Measurements from ENCODE around the gene EZR.

EZR gene

DNA sequence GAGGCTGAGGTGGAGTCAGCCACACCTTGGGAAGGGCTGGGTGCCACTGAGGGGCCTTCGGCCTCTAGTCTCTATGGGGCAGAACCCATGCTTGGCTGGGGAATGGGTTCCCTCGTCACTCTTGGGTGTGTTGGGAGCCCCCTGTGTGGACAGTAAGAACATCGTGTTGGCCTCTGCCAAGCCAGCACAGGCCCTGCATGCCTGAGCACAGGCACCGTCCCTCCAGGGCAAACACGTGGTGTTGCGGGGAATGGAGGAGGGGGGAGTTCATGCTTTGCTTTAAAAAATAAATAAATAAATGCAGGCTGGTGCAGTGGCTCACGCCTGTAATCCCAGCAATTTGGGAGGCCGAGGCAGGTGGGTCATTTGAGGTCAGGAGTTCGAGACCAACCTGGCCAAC lies 63.0 kb downstream of the EZR start (continued):
- TF ChIP-seq, protein P1, sequence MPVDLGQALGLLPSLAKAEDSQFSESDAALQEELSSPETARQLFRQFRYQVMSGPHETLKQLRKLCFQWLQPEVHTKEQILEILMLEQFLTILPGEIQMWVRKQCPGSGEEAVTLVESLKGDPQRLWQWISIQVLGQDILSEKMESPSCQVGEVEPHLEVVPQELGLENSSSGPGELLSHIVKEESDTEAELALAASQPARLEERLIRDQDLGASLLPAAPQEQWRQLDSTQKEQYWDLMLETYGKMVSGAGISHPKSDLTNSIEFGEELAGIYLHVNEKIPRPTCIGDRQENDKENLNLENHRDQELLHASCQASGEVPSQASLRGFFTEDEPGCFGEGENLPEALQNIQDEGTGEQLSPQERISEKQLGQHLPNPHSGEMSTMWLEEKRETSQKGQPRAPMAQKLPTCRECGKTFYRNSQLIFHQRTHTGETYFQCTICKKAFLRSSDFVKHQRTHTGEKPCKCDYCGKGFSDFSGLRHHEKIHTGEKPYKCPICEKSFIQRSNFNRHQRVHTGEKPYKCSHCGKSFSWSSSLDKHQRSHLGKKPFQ (tag by site-specific recombination; IDR thresholded peaks at IDR 0.05): no peak
- TF ChIP-seq ZNF654 (tag by site-specific recombination; IDR thresholded peaks at IDR 0.05; ENCODE audit: low read depth) (no peak), ZBTB49 (tag by site-specific recombination; IDR thresholded peaks at IDR 0.05; ENCODE audit: low read depth) (no peak), HOXA7 (CRISPR knock-in tag; IDR thresholded peaks at IDR 0.05; ENCODE audit: borderline replicate concordance) (no peak), ZNF138 (tag by site-specific recombination; IDR thresholded peaks at IDR 0.05; ENCODE audit: borderline replicate concordance) (no peak), ZNF600 (tag by site-specific recombination; IDR thresholded peaks at IDR 0.05) (no peak), YY1 (tag by site-specific recombination; IDR thresholded peaks at IDR 0.05) (no peak), MZF1 (tag by site-specific recombination; IDR thresholded peaks at IDR 0.05; ENCODE audit: borderline replicate concordance) (no peak), ZNF202 (tag by site-specific recombination; IDR thresholded peaks at IDR 0.05; ENCODE audit: borderline replicate concordance) (no peak)

DNA sequence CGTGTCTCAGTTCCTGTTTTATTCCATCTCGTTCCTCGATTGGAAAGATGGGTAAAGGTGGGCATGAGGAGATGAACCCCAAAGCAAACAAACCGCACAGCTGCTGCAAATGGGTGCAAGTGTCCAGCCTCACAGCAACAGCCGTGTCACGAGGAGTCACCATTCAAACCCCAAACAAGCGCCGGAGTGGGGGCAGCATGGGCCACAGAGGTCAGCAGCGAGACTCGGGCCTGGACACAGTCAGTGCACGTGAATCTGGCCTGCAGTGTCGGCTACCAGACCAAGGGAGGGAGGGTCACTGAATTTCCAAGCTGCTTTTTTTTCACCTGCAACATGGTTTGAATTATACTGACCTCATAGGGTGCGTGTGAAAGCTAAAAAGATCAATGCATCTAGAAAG lies 63.5 kb downstream of the EZR start:
- ChIA-PET POLR2A (no interaction called here), CTCF (interaction anchor here (2.0 kb wide), 1 partner anchor 49 kb away, joined by 5 read pairs; no protein-coding TSS in a partner anchor)
- TF ChIP-seq ZBTB21 (tag by site-specific recombination; IDR thresholded peaks at IDR 0.05): no peak
- TF ChIP-seq ZNF600 (tag by site-specific recombination; IDR thresholded peaks at IDR 0.05): no peak
- no peak for TF ChIP-seq ZSCAN30 (tag by site-specific recombination; IDR thresholded peaks at IDR 0.05)
- TF ChIP-seq ZNF146 (tag by site-specific recombination; IDR thresholded peaks at IDR 0.05): no peak
- no peak for TF ChIP-seq ZNF341 (tag by site-specific recombination; IDR thresholded peaks at IDR 0.05; ENCODE audit: low read depth)
- no peak for TF ChIP-seq ZNF391 (tag by site-specific recombination; IDR thresholded peaks at IDR 0.05; ENCODE audit: borderline replicate concordance, low read depth)
- TF ChIP-seq ZNF571 (tag by site-specific recombination; IDR thresholded peaks at IDR 0.05): no peak
- TF ChIP-seq, protein P2, sequence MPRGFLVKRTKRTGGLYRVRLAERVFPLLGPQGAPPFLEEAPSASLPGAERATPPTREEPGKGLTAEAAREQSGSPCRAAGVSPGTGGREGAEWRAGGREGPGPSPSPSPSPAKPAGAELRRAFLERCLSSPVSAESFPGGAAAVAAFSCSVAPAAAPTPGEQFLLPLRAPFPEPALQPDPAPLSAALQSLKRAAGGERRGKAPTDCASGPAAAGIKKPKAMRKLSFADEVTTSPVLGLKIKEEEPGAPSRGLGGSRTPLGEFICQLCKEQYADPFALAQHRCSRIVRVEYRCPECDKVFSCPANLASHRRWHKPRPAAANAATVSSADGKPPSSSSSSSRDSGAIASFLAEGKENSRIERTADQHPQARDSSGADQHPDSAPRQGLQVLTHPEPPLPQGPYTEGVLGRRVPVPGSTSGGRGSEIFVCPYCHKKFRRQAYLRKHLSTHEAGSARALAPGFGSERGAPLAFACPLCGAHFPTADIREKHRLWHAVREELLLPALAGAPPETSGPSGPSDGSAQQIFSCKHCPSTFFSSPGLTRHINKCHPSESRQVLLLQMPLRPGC (tag by site-specific recombination; IDR thresholded peaks at IDR 0.05): no peak
- TF ChIP-seq ZBTB1 (tag by site-specific recombination; IDR thresholded peaks at IDR 0.05): no peak
- no peak for TF ChIP-seq SP7 (tag by site-specific recombination; IDR thresholded peaks at IDR 0.05)
- no peak for TF ChIP-seq ZNF596 (tag by site-specific recombination; IDR thresholded peaks at IDR 0.05)
- no peak for TF ChIP-seq ZNF202 (tag by site-specific recombination; IDR thresholded peaks at IDR 0.05; ENCODE audit: borderline replicate concordance)
- TF ChIP-seq, protein P3, sequence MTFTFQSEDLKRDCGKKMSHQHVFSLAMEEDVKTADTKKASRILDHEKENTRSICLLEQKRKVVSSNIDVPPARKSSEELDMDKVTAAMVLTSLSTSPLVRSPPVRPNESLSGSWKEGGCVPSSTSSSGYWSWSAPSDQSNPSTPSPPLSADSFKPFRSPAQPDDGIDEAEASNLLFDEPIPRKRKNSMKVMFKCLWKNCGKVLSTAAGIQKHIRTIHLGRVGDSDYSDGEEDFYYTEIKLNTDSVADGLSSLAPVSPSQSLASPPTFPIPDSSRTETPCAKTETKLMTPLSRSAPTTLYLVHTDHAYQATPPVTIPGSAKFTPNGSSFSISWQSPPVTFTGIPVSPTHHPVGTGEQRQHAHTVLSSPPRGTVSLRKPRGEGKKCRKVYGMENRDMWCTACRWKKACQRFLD (tag by site-specific recombination; IDR thresholded peaks at IDR 0.05): no peak
- no peak for TF ChIP-seq OVOL3 (tag by site-specific recombination; IDR thresholded peaks at IDR 0.05)
- no peak for TF ChIP-seq MEIS1 (CRISPR knock-in tag; IDR thresholded peaks at IDR 0.05; ENCODE audit: borderline replicate concordance)
- TF ChIP-seq, protein P4, sequence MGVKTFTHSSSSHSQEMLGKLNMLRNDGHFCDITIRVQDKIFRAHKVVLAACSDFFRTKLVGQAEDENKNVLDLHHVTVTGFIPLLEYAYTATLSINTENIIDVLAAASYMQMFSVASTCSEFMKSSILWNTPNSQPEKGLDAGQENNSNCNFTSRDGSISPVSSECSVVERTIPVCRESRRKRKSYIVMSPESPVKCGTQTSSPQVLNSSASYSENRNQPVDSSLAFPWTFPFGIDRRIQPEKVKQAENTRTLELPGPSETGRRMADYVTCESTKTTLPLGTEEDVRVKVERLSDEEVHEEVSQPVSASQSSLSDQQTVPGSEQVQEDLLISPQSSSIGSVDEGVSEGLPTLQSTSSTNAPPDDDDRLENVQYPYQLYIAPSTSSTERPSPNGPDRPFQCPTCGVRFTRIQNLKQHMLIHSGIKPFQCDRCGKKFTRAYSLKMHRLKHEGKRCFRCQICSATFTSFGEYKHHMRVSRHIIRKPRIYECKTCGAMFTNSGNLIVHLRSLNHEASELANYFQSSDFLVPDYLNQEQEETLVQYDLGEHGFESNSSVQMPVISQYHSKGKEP (tag by site-specific recombination; IDR thresholded peaks at IDR 0.05): no peak
- TF ChIP-seq ZNF23 (tag by site-specific recombination; IDR thresholded peaks at IDR 0.05; ENCODE audit: borderline replicate concordance): no peak
- no peak for TF ChIP-seq ZSCAN18 (tag by site-specific recombination; IDR thresholded peaks at IDR 0.05)
- no peak for TF ChIP-seq ZNF132 (tag by site-specific recombination; IDR thresholded peaks at IDR 0.05; ENCODE audit: borderline replicate concordance)
- Histone ChIP-seq H3K36me3 (ENCODE audit: control insufficient read depth in 2 of 2, insufficient read depth in 1 of 2, low read length in 2 of 2) (no peaks in the 10 kb centered on the region), H3K4me3 (ENCODE audit: low read depth, low read length) (no peak overlapping the region), H3K4me1 (ENCODE audit: control insufficient read depth, insufficient read depth, low read length) (peaks cover 4% of the 10 kb centered on the region; the same call in 1 of the 2 replicates), H3K9me3 (ENCODE audit: control insufficient read depth, insufficient read depth, low read depth, low read length) (no peaks in the 10 kb centered on the region), H3K27ac (ENCODE audit: extremely low read depth, low read depth, low read length) (no peak overlapping the region)

All from HEK293 (cell line).